ENCODE data around the gene KDELR3. TPM values are rescaled to one million over a fixed set of nuclear protein-coding genes. Genes with fewer than 3 reads are reported as not detected.

KDELR3 gene
- polyA plus RNA-seq, 1 donor (not counting 4 experiments of a cell fraction or from before 2014, with no cell fraction given) = 10.1 TPM

- Histone ChIP-seq H3K4me3 (ENCODE audit: control insufficient read depth in 2 of 3, extremely low read depth in 1 of 3, insufficient read depth in 2 of 3, low read depth in 1 of 3, low read length in 3 of 3) (no peak overlapping the region), H3K79me2 (ENCODE audit: control insufficient read depth, insufficient read depth, low read length) (no peaks in the 10 kb centered on the region), H3K4me1 (ENCODE audit: control insufficient read depth, extremely low read depth, insufficient read depth, low read length) (peaks cover 6% of the 10 kb centered on the region), H3K36me3 (ENCODE audit: control insufficient read depth in 2 of 2, extremely low read depth in 1 of 2, insufficient read depth in 2 of 2, low read length in 2 of 2) (no peaks in the 10 kb centered on the region), H3K9ac (ENCODE audit: control insufficient read depth, extremely low read depth, insufficient read depth, low read length) (no peak overlapping the region), H3K27ac (ENCODE audit: control insufficient read depth, insufficient read depth, low read length) (no peak overlapping the region), H3K9me1 (ENCODE audit: control insufficient read depth, extremely low read depth, insufficient read depth, low read length) (no peaks in the 10 kb centered on the region), H3K27me3 (ENCODE audit: control insufficient read depth, extremely low read depth, insufficient read depth, low read length) (peaks cover 14% of the 10 kb centered on the region), H3K4me2 (ENCODE audit: control insufficient read depth, extremely low read depth, insufficient read depth, low read depth, low read length) (no peak overlapping the region), H3K9me3 (ENCODE audit: control insufficient read depth, low read depth, low read length) (no peaks in the 10 kb centered on the region), H4K20me1 (ENCODE audit: control insufficient read depth, extremely low read depth, insufficient read depth, low read length) (no peaks in the 10 kb centered on the region), H2AFZ (ENCODE audit: control insufficient read depth, low read length) (no peak overlapping the region)
- dilution Hi-C loops (cut with MboI; ENCODE audit: extremely low pct_ligation_motif_present, low sequenced_read_pairs) = no loop called here
- DNase-seq (ENCODE audit: low read depth, low spot score) (no peak), FAIRE-seq (no peak)
- no peak for TF ChIP-seq CTCF (optimal IDR thresholded peaks at IDR 0.05 in 1 of 3, IDR thresholded peaks at IDR 0.05 in 1 of 3, conservative IDR thresholded peaks at IDR 0.05 in 1 of 3; ENCODE audit: extremely low read depth in 1 of 3, insufficient read depth in 2 of 3, low read length in 3 of 3)
- TF ChIP-seq EZH2 (IDR thresholded peaks at IDR 0.05; ENCODE audit: low read length) = no peak
These were observed 26.1 kb upstream of the KDELR3 start for GRCh38 chr22:38441620-38442287.

GRCh38 chr22:38442967-38443627 is 24.8 kb upstream of the KDELR3 start:
- TF ChIP-seq EZH2 (IDR thresholded peaks at IDR 0.05; ENCODE audit: low read length) (no peak), CTCF (optimal IDR thresholded peaks at IDR 0.05 in 1 of 3, IDR thresholded peaks at IDR 0.05 in 1 of 3, conservative IDR thresholded peaks at IDR 0.05 in 1 of 3; ENCODE audit: extremely low read depth in 1 of 3, insufficient read depth in 2 of 3, low read length in 3 of 3) (no peak)
- H3K79me2 ChIP-seq (ENCODE audit: control insufficient read depth, insufficient read depth, low read length) = no peaks in the 10 kb centered on the region
- no peak overlapping the region for H3K4me2 ChIP-seq (ENCODE audit: control insufficient read depth, extremely low read depth, insufficient read depth, low read depth, low read length)
- dilution Hi-C loops (cut with MboI; ENCODE audit: extremely low pct_ligation_motif_present, low sequenced_read_pairs) = no loop called here
- no peaks in the 10 kb centered on the region for H3K36me3 ChIP-seq (ENCODE audit: control insufficient read depth in 2 of 2, extremely low read depth in 1 of 2, insufficient read depth in 2 of 2, low read length in 2 of 2)
- peaks cover 14% of the 10 kb centered on the region for H3K27me3 ChIP-seq (ENCODE audit: control insufficient read depth, extremely low read depth, insufficient read depth, low read length)
- no peak overlapping the region for H3K4me3 ChIP-seq (ENCODE audit: control insufficient read depth in 2 of 3, extremely low read depth in 1 of 3, insufficient read depth in 2 of 3, low read depth in 1 of 3, low read length in 3 of 3)
- H3K27ac ChIP-seq (ENCODE audit: control insufficient read depth, insufficient read depth, low read length) = no peak overlapping the region
- DNase-seq (ENCODE audit: low read depth, low spot score) (no peak), FAIRE-seq (no peak)
- no peaks in the 10 kb centered on the region for H3K9me1 ChIP-seq (ENCODE audit: control insufficient read depth, extremely low read depth, insufficient read depth, low read length)
- H3K9me3 ChIP-seq (ENCODE audit: control insufficient read depth, low read depth, low read length) = no peaks in the 10 kb centered on the region
- no peak overlapping the region for H3K9ac ChIP-seq (ENCODE audit: control insufficient read depth, extremely low read depth, insufficient read depth, low read length)
- no peak overlapping the region for H2AFZ ChIP-seq (ENCODE audit: control insufficient read depth, low read length)
- peaks cover 6% of the 10 kb centered on the region for H3K4me1 ChIP-seq (ENCODE audit: control insufficient read depth, extremely low read depth, insufficient read depth, low read length)
- H4K20me1 ChIP-seq (ENCODE audit: control insufficient read depth, extremely low read depth, insufficient read depth, low read length) = no peaks in the 10 kb centered on the region

Measured in keratinocyte (primary cell).